IMR-90 (cell line): ENCODE data around the gene PTPN23. TPM values are rescaled to one million over a fixed set of nuclear protein-coding genes. Genes with fewer than 3 reads are reported as not detected.

Experiments
- ATAC-seq: fragments of 200-7000 bp; cut with Tn5 transposase; 2 replicates; pipeline ENCODE4 v1.9.1; 2020; ENCODE audit warnings: low read depth, mild to moderate bottlenecking, moderate library complexity
- BruUV-seq: library from RNA; stranded (reverse); fragments of 400-500 nt; replicated peaks from 2 replicates; lab custom pipeline; 2021; lab: Mats Ljungman, UMichigan
- CTCF ChIA-PET: fragments of 300-600 bp; formaldehyde crosslinking; extraction: SDS; loops from one replicate; lab custom pipeline; 2021; ENCODE audit warnings: antibody characterized with exemption; lab: Yijun Ruan, JAX
- POLR2A ChIA-PET: fragments of 300-600 bp; sonication (Branson Sonifier 250); formaldehyde crosslinking; loops from one replicate; lab custom pipeline; 2022; ENCODE audit warnings: antibody characterized with exemption; ENCODE audit not compliant: unreplicated experiment; lab: Charles Lee
- DNase-seq: peaks from one replicate; pipeline ENCODE4 v3.0.0; 2013
- H2AFZ ChIP-seq: replicated peaks from 2 replicates; pipeline ENCODE3; 2013; ENCODE audit warnings: low read length, mild to moderate bottlenecking; ENCODE audit not compliant: poor library complexity
- H2AK5ac ChIP-seq: 2 replicates; pipeline ENCODE4 v1.6.1; 2013; ENCODE audit warnings: low read depth, low read length, inconsistent platforms
- H2AK9ac ChIP-seq: replicated peaks from 2 replicates; pipeline ENCODE3; 2013; ENCODE audit warnings: mild to moderate bottlenecking, low read depth, low read length, moderate library complexity; ENCODE audit not compliant: poor library complexity
- H2BK120ac ChIP-seq: 2 replicates; pipeline ENCODE4 v1.6.1; 2013; ENCODE audit warnings: low read depth, low read length, inconsistent platforms
- H2BK15ac ChIP-seq: 3 replicates; pipeline ENCODE4 v1.6.1; 2013; ENCODE audit warnings: low read depth, low read length, inconsistent platforms
- H2BK20ac ChIP-seq: 2 replicates; pipeline ENCODE4 v1.6.1; 2013; ENCODE audit warnings: low read depth, mild to moderate bottlenecking, inconsistent platforms, low read length, moderate library complexity
- H2BK5ac ChIP-seq: 2 replicates; pipeline ENCODE4 v1.6.1; 2013; ENCODE audit warnings: mild to moderate bottlenecking, low read depth, low read length, inconsistent platforms; ENCODE audit not compliant: poor library complexity, severe bottlenecking
- H3K14ac ChIP-seq: replicated peaks from 2 replicates; pipeline ENCODE4 v1.6.1; 2013; ENCODE audit warnings: low read depth, low read length, inconsistent platforms
- H3K18ac ChIP-seq: 2 replicates; pipeline ENCODE4 v1.6.1; 2013; ENCODE audit warnings: low read depth, low read length, control low read depth
- H3K23ac ChIP-seq: 2 replicates; pipeline ENCODE4 v1.6.1; 2013; ENCODE audit warnings: low read depth, low read length, inconsistent platforms
- H3K27ac ChIP-seq: 2 replicates; pipeline ENCODE4 v1.5.1; 2013; ENCODE audit warnings: mild to moderate bottlenecking, control low read depth, low read length; ENCODE audit not compliant: insufficient read depth
- H3K27me3 ChIP-seq: 2 replicates; pipeline ENCODE4 v1.6.1; 2013; ENCODE audit warnings: low read length; ENCODE audit not compliant: control insufficient read depth, insufficient read depth
- H3K36me3 ChIP-seq: 2 replicates; pipeline ENCODE4 v1.6.1; 2013; ENCODE audit warnings: low read length, mixed read lengths; ENCODE audit not compliant: control insufficient read depth, insufficient read depth
- H3K4ac ChIP-seq: 2 replicates; pipeline ENCODE4 v1.6.1; 2013; ENCODE audit warnings: low read depth, low read length, inconsistent platforms
- H3K4me1 ChIP-seq: 2 replicates; pipeline ENCODE4 v1.6.1; 2013; ENCODE audit warnings: low read length, mixed read lengths; ENCODE audit not compliant: control insufficient read depth, insufficient read depth
- H3K4me2 ChIP-seq: 2 replicates; pipeline ENCODE4 v1.6.1; 2013; ENCODE audit warnings: low read depth, mild to moderate bottlenecking, control low read depth, low read length, moderate library complexity
- H3K4me3 ChIP-seq: 2 replicates; pipeline ENCODE4 v1.5.1; 2013; ENCODE audit warnings: low read depth, mild to moderate bottlenecking, control low read depth, low read length, moderate library complexity; ENCODE audit not compliant: insufficient read depth
- H3K56ac ChIP-seq: 2 replicates; pipeline ENCODE4 v1.6.1; 2013; ENCODE audit warnings: low read length, inconsistent platforms; ENCODE audit not compliant: insufficient read depth; ENCODE audit errors: extremely low read depth
- H3K79me1 ChIP-seq, 2 experiments: 2 replicates each; pipeline ENCODE4 v1.6.1; 2013; ENCODE audit warnings: low read length in 2 of 2, inconsistent platforms in 1 of 2, low read depth in 1 of 2
- H3K9ac ChIP-seq: 2 replicates; pipeline ENCODE4 v1.6.1; 2013; ENCODE audit warnings: low read depth, low read length, control low read depth
- H3K9me1 ChIP-seq: 2 replicates; pipeline ENCODE4 v1.6.1; 2013; ENCODE audit warnings: low read length, inconsistent platforms; ENCODE audit not compliant: insufficient read depth
- H3K9me3 ChIP-seq: 2 replicates; pipeline ENCODE4 v1.6.1; 2013; ENCODE audit warnings: low read length; ENCODE audit not compliant: control insufficient read depth, insufficient read depth
- H4K20me1 ChIP-seq: 2 replicates; pipeline ENCODE4 v1.6.1; 2013; ENCODE audit warnings: low read length, inconsistent platforms; ENCODE audit not compliant: insufficient read depth
- H4K5ac ChIP-seq: 2 replicates; pipeline ENCODE4 v1.6.1; 2013; ENCODE audit warnings: mild to moderate bottlenecking, low read depth, low read length, control low read depth
- H4K8ac ChIP-seq, 2 experiments: 2 replicates each; pipeline ENCODE4 v1.6.1; 2013; ENCODE audit warnings: low read depth in 2 of 2, low read length in 2 of 2, control low read depth in 1 of 2, inconsistent platforms in 1 of 2
- H4K91ac ChIP-seq: 2 replicates; pipeline ENCODE4 v1.6.1; 2013; ENCODE audit warnings: low read depth, low read length, inconsistent platforms; ENCODE audit not compliant: insufficient read depth
- FOS ChIP-seq: fragments of 150-350 bp; IDR thresholded peaks from 2 replicates; pipeline ENCODE4 v1.6.1; 2016; ENCODE audit warnings: low read depth, low read length
- MAZ ChIP-seq: IDR thresholded peaks from 2 replicates; pipeline ENCODE4 v1.6.1; 2012; ENCODE audit warnings: low read depth, mild to moderate bottlenecking, low read length, improper control_type of control experiment, moderate library complexity, borderline replicate concordance
- NFE2L2 ChIP-seq: fragments of 150-350 bp; IDR thresholded peaks from 2 replicates; pipeline ENCODE4 v1.6.1; 2016; ENCODE audit warnings: low read depth, mild to moderate bottlenecking, low read length
- RFX5 ChIP-seq: IDR thresholded peaks from 2 replicates; pipeline ENCODE4 v1.8.0; 2012; ENCODE audit warnings: low read depth, mild to moderate bottlenecking, low read length, moderate library complexity
- dilution Hi-C: fragments of 300-500 bp; cut with HindIII; formaldehyde crosslinking; loops from one replicate; pipeline ENCODE4 v1.14.3; 2018; ENCODE audit warnings: low sequenced_read_pairs; ENCODE audit not compliant: unreplicated experiment
- in situ Hi-C: fragments of 300-500 bp; cut with MboI; formaldehyde crosslinking; loops from 3 replicates; pipeline ENCODE4 v1.14.3; 2019; ENCODE audit warnings: low sequenced_read_pairs, inconsistent platforms, mixed read lengths
- intact Hi-C: fragments of 100-400 bp; cut with micrococcal nuclease; formaldehyde crosslinking; loops from 2 replicates; pipeline ENCODE4 v1.10.0; 2022
- polyA plus RNA-seq, 3 experiments: library from polyadenylated mRNA; depleted of rRNA; stranded (reverse); fragments of >200 nt; gene quantifications; 2 replicates each; pipeline ENCODE4 v1.2.3, GENCODE V29; 2012; ENCODE audit warnings: low replicate concordance in 1 of 3
- total RNA-seq: library from RNA; depleted of rRNA; stranded (reverse); fragments of >200 nt; gene quantifications from 2 replicates; pipeline ENCODE4 v1.2.3, GENCODE V29; 2012
- TF ChIP-seq, protein P1 (sequence below): conservative IDR thresholded peaks from 2 replicates; pipeline ENCODE4 v1.5.1; 2012; ENCODE audit warnings: mild to moderate bottlenecking, low read depth, low read length, improper control_type of control experiment
- TF ChIP-seq, protein P2 (sequence below): fragments of 150-350 bp; IDR thresholded peaks from 2 replicates; pipeline ENCODE4 v1.6.1; 2016; ENCODE audit warnings: low read depth, mild to moderate bottlenecking, low read length, moderate library complexity, borderline replicate concordance
- TF ChIP-seq, protein P3 (sequence below): fragments of 150-350 bp; IDR thresholded peaks from 2 replicates; pipeline ENCODE4 v1.6.1; 2017; ENCODE audit warnings: mild to moderate bottlenecking, antibody characterized with exemption, low read length, low read depth

The PTPN23 gene
- total and polyA plus RNA-seq, 2 of the 4 experiments (the other 2 are of a cell fraction): 4.5 to 15.1 TPM

DNA sequence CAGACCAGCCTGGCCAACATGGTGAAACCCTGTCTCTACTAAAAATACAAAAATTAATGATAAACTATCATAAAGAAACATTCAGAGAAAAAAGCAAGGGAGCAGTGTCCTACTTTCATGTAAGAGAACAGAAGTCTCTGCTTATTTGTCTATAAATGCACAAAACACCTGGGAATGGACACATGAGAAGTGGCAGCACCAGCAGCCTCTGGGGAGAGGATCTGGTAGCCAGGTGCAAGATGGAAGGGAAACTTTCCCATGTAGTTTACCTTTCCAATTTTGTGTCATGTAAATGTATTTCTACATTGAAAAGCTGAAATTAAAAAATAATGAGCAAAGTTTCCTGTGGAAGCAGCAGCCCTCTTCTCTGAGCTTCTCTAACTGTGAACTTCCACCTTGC is 76.2 kb downstream of the PTPN23 start:
- no peak overlapping the region for H2BK5ac ChIP-seq
- POLR2A ChIA-PET: no interaction called here

More for the DNA sequence above, 76.2 kb downstream of the PTPN23 start:
- DNase-seq (no peak), ATAC-seq (no peak)
- Histone ChIP-seq H3K9ac (no peak overlapping the region), H3K18ac (no peak overlapping the region), H2AK9ac (no peak overlapping the region), H3K4me3 (no peak overlapping the region), H2AK5ac (no peak overlapping the region), H3K23ac (no peak overlapping the region), H2BK120ac (no peak overlapping the region), H2AFZ (no peak overlapping the region), H3K14ac (no peak overlapping the region), H2BK15ac (no peak overlapping the region), H3K27me3 (no peaks in the 10 kb centered on the region), H3K4me2 (no peak overlapping the region), H3K27ac (no peak overlapping the region), H3K56ac (no peak overlapping the region), H2BK20ac (no peak overlapping the region), H3K36me3 (no peaks in the 10 kb centered on the region), H4K5ac (no peak overlapping the region), H3K4ac (no peak overlapping the region), H4K91ac (no peak overlapping the region), H4K8ac (no peak overlapping the region), H3K4me1 (peaks cover 9% of the 10 kb centered on the region), H3K9me1 (peaks cover 2% of the 10 kb centered on the region; the same call in 1 of the 2 replicates), H3K9me3 (no peaks in the 10 kb centered on the region), H3K79me1 (peaks cover 21 to 53% of the 10 kb centered on the region in 2 experiments), H4K20me1 (peaks cover 21% of the 10 kb centered on the region)
- intact Hi-C loops: no loop called here
- dilution Hi-C loops: no loop called here
- TF ChIP-seq, protein P1, sequence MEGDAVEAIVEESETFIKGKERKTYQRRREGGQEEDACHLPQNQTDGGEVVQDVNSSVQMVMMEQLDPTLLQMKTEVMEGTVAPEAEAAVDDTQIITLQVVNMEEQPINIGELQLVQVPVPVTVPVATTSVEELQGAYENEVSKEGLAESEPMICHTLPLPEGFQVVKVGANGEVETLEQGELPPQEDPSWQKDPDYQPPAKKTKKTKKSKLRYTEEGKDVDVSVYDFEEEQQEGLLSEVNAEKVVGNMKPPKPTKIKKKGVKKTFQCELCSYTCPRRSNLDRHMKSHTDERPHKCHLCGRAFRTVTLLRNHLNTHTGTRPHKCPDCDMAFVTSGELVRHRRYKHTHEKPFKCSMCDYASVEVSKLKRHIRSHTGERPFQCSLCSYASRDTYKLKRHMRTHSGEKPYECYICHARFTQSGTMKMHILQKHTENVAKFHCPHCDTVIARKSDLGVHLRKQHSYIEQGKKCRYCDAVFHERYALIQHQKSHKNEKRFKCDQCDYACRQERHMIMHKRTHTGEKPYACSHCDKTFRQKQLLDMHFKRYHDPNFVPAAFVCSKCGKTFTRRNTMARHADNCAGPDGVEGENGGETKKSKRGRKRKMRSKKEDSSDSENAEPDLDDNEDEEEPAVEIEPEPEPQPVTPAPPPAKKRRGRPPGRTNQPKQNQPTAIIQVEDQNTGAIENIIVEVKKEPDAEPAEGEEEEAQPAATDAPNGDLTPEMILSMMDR: no peak
- TF ChIP-seq FOS: no peak
- TF ChIP-seq, protein P2, sequence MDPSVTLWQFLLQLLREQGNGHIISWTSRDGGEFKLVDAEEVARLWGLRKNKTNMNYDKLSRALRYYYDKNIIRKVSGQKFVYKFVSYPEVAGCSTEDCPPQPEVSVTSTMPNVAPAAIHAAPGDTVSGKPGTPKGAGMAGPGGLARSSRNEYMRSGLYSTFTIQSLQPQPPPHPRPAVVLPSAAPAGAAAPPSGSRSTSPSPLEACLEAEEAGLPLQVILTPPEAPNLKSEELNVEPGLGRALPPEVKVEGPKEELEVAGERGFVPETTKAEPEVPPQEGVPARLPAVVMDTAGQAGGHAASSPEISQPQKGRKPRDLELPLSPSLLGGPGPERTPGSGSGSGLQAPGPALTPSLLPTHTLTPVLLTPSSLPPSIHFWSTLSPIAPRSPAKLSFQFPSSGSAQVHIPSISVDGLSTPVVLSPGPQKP: no peak
- no peak for TF ChIP-seq MAZ
- TF ChIP-seq, protein P3, sequence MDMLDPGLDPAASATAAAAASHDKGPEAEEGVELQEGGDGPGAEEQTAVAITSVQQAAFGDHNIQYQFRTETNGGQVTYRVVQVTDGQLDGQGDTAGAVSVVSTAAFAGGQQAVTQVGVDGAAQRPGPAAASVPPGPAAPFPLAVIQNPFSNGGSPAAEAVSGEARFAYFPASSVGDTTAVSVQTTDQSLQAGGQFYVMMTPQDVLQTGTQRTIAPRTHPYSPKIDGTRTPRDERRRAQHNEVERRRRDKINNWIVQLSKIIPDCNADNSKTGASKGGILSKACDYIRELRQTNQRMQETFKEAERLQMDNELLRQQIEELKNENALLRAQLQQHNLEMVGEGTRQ: no peak
- no peak for TF ChIP-seq RFX5
- no peak for TF ChIP-seq NFE2L2
- BruUV-seq: no TSS peak
- in situ Hi-C loops: no loop called here
- CTCF ChIA-PET: no interaction called here
